Kidney epithelial cell (primary cell): ENCODE results near the gene GRK3. TPM values are rescaled to one million over a fixed set of nuclear protein-coding genes. Genes with fewer than 3 reads are reported as not detected.

Experiments
- DNase-seq: peaks from one replicate; pipeline ENCODE4 v3.0.0-alpha.2; 2010; ENCODE audit warnings: low read depth
- H3K27me3 ChIP-seq: 2 replicates; pipeline ENCODE4 v1.6.0; 2011; ENCODE audit warnings: low read length; ENCODE audit not compliant: control insufficient read depth, insufficient read depth
- H3K36me3 ChIP-seq: 2 replicates; pipeline ENCODE4 v1.5.1; 2011; ENCODE audit warnings: low read length; ENCODE audit not compliant: control insufficient read depth, insufficient read depth
- H3K4me3 ChIP-seq: 2 replicates; pipeline ENCODE4 v1.5.1; 2011; ENCODE audit warnings: low read depth, mild to moderate bottlenecking, control low read depth, low read length
- total RNA-seq: library from RNA; depleted of rRNA; stranded (reverse); fragments of >200 nt; gene quantifications from 2 replicates; pipeline ENCODE4 v1.2.3, GENCODE V29; 2015
- TF ChIP-seq, protein P1 (sequence below): IDR thresholded peaks from 2 replicates; pipeline ENCODE4 v1.5.1; 2011; ENCODE audit warnings: mild to moderate bottlenecking, moderate library complexity, low read length, control low read depth, inconsistent platforms; ENCODE audit not compliant: insufficient read depth, poor library complexity, severe bottlenecking

Gene GRK3
- total RNA-seq, 1 donor from 2014 or later = 5.8 TPM

DNA sequence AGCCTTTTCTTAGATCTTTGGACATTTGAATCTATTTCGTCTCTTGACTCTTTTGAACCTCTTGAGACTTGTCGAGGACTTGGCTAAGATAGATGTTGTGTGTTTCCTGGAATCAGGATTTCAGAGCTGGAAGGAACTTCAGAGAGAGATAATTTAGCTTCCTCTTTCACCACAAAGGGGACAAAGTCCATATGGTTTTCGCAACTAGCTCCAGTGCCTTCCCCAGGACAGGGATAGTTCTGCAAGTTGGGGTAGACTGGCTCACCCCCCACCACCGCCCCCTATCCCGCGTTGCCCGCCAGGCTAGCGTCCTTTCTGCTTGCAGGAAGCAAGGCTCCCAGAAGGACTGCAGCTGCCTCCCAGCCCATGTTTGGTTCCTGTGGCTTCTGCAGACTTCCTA lies 101.8 kb downstream of the GRK3 start:
- no peaks in the 10 kb centered on the region for H3K27me3 ChIP-seq
- no peaks in the 10 kb centered on the region for H3K36me3 ChIP-seq
- TF ChIP-seq, protein P1, sequence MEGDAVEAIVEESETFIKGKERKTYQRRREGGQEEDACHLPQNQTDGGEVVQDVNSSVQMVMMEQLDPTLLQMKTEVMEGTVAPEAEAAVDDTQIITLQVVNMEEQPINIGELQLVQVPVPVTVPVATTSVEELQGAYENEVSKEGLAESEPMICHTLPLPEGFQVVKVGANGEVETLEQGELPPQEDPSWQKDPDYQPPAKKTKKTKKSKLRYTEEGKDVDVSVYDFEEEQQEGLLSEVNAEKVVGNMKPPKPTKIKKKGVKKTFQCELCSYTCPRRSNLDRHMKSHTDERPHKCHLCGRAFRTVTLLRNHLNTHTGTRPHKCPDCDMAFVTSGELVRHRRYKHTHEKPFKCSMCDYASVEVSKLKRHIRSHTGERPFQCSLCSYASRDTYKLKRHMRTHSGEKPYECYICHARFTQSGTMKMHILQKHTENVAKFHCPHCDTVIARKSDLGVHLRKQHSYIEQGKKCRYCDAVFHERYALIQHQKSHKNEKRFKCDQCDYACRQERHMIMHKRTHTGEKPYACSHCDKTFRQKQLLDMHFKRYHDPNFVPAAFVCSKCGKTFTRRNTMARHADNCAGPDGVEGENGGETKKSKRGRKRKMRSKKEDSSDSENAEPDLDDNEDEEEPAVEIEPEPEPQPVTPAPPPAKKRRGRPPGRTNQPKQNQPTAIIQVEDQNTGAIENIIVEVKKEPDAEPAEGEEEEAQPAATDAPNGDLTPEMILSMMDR = no peak
- no peak for DNase-seq
- H3K4me3 ChIP-seq = no peak overlapping the region

DNA sequence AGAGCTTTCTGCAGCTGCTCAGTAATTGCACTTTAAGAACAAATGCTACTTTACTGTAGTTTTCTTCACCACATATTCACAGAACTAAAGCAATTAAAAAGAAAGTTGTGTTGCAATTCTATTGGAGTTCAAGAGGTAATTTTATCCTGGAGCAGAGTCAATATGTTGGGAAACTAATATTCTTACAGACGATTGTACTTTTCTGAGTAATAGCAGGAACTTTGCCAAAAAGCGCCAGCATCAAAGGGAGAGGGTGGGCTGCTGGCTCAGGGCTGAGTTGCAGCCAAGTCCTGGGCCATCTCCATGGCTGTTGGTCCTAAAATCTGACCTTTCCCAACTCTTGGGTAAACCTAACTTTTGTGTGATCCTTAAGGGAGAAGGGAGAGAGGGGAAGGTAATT lies 104.0 kb downstream of the GRK3 start:
- no peaks in the 10 kb centered on the region for H3K27me3 ChIP-seq
- TF ChIP-seq, protein P1 = no peak
- no peak overlapping the region for H3K4me3 ChIP-seq
- no peaks in the 10 kb centered on the region for H3K36me3 ChIP-seq
- DNase-seq = no peak

DNA sequence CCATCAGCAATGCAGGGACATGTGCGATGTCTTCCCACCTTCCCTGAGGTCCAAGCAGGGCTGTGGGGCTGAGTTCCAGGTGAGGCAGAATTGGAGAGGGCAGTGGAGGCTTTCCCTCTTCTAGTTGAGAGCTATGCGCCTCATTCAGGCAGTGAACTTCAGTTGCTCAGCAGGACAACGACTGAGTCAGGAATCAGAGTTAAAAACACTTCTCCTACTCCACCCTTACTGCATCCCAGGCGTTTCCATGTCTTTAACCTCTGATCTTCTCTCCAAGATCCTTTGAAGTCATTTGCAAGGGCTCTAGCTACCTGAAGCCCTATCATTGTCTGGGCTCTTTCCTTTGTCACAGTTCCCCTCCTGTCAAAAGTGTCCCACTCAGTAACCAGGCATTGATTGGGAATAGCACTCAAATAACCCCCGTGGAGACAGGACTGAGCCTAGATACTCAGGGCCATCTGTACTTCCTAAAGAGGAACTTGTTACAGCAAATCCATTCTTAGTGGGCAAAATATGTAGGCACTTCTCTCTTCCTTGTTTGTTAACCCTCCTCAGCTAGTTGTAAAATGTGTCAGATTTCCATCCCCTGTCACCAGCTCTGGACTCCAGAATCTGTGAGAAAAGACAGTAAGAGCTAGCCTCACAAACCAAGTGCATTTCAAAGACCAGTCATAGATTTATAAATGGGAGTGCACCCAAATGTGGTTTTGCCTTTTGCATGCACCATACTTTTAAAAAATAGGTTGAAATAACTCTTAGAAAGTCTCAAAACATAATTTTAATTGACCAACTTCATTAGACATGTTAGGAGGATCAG lies 105.0 kb downstream of the GRK3 start:
- Histone ChIP-seq H3K27me3 (no peaks in the 10 kb centered on the region), H3K4me3 (no peak overlapping the region), H3K36me3 (no peaks in the 10 kb centered on the region)
- TF ChIP-seq, protein P1 = no peak
- no peak for DNase-seq

DNA sequence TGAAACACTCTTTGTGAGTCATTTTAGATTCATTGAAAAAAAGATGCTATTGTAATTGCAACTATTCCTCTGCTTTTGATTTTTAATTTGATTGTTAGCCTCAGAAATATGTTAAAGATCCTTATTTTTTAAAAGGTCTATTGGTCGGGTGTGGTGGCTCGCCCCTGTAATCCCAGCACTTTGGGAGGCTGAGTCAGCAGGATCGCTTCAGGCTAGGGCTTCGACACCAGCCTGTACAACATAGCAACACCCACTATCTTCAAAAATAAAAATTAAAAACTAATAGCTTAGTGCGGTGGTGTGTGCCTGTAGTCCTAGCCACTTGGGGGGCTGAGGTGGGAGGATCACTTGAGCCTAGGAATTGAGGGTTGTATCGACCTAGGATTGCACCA lies 105.6 kb downstream of the GRK3 start:
- Histone ChIP-seq H3K36me3 (no peaks in the 10 kb centered on the region), H3K27me3 (no peaks in the 10 kb centered on the region)
- TF ChIP-seq, protein P1 = no peak

DNA sequence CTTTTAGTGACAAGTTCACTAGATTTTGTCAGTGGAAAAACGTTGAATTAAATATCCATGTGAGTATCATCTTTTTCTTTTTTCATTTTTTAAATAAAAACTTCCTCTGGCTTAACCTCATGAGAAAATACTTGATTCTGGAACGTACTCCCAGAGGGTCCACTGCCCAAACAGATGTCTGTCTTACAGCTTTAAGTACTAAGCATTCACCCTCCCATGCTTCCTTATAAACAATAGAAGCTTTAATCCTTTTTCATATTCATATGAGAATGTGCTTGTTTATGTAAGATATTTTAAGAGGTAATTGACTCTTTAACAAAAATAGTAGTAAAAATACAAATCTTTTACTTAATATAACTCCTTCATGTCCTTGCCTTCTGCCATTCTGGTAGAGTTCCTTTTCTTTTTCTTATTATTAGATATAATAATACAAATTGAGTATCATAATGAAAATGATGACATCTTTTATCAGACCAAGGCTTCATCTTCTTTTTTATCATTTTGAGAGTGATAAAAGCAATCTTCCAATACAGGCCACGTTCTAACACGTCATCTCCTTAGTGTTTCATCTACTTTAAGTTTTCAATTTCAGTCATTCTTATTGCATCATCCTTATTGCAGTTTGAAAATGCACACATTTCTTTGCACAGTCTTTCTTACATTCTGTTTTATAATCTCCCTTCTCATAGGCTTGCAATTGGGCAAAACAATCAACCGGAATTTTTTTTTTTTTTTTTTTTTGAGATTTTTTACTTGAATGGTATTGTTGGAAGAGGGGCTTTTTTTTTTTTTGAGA lies 108.0 kb downstream of the GRK3 start:
- H3K36me3 ChIP-seq = no peaks in the 10 kb centered on the region
- H3K4me3 ChIP-seq = no peak overlapping the region
- TF ChIP-seq, protein P1 = no peak
- H3K27me3 ChIP-seq = no peaks in the 10 kb centered on the region
- DNase-seq = no peak

More for the DNA sequence above, 105.6 kb downstream of the GRK3 start:
- H3K4me3 ChIP-seq = no peak overlapping the region
- no peak for DNase-seq
